GM18861 (cell line): ENCODE measurements around the gene LARP7.
"Not testable (repeated sequence)": the region's sequence is repeated elsewhere in the genome, so short reads cannot be mapped to it uniquely, and the experiment has no call there.

Experiments
- ATAC-seq: cut with Tn5 transposase; IDR thresholded peaks from one replicate; pipeline ENCODE4 v1.9.1; 2021; ENCODE audit not compliant: unreplicated experiment

The LARP7 gene

GRCh38 chr4:112649055-112649408 is 12.1 kb downstream of the LARP7 start:
- no peak for ATAC-seq

GRCh38 chr4:112650332-112650731 is 13.4 kb downstream of the LARP7 start:
- no peak for ATAC-seq

GRCh38 chr4:112651641-112652040 is 14.7 kb downstream of the LARP7 start:
- ATAC-seq, result no peak

GRCh38 chr4:112652216-112652615 is 15.3 kb downstream of the LARP7 start:
- ATAC-seq, result no peak

- no peak for ATAC-seq
These were observed 18.3 kb downstream of the LARP7 start for GRCh38 chr4:112655270-112655669.

- not testable (repeated sequence) for ATAC-seq
These were observed 19.2 kb downstream of the LARP7 start for GRCh38 chr4:112656115-112656514.

- no peak for ATAC-seq
These were observed 27.7 kb downstream of the LARP7 start for GRCh38 chr4:112664611-112665010.

- ATAC-seq, result no peak
These were observed 31.2 kb downstream of the LARP7 start for GRCh38 chr4:112668131-112668530.

GRCh38 chr4:112673076-112673475 is 36.1 kb downstream of the LARP7 start:
- ATAC-seq, result no peak

- ATAC-seq, result no peak
These were observed 36.7 kb downstream of the LARP7 start for GRCh38 chr4:112673686-112674085.

- ATAC-seq, result no peak
These were observed 37.4 kb downstream of the LARP7 start for GRCh38 chr4:112674376-112674775.

GRCh38 chr4:112677519-112678091 is 40.7 kb downstream of the LARP7 start:
- ATAC-seq, result no peak

- no peak for ATAC-seq
These were observed 44.1 kb downstream of the LARP7 start for GRCh38 chr4:112680996-112681395.

- no peak for ATAC-seq
These were observed 56.6 kb downstream of the LARP7 start for GRCh38 chr4:112693507-112693906.

- ATAC-seq, result no peak
These were observed 63.7 kb downstream of the LARP7 start for GRCh38 chr4:112700679-112701078.

GRCh38 chr4:112702892-112703291 is 65.9 kb downstream of the LARP7 start:
- ATAC-seq, result no peak

GRCh38 chr4:112704322-112704721 is 67.4 kb downstream of the LARP7 start:
- no peak for ATAC-seq

- no peak for ATAC-seq
These were observed 68.3 kb downstream of the LARP7 start for GRCh38 chr4:112704991-112705845.

GRCh38 chr4:112705891-112706839 is 69.2 kb downstream of the LARP7 start:
- peak; percentile 42 for ATAC-seq

- no peak for ATAC-seq
These were observed 69.9 kb downstream of the LARP7 start for GRCh38 chr4:112706840-112707207.
